A673 (cell line): ENCODE data around the gene PREX1. TPM values are rescaled to one million over a fixed set of nuclear protein-coding genes. Genes with fewer than 3 reads are reported as not detected.

Experiments used
- BruUV-seq: library from RNA; stranded (reverse); fragments of 400-500 nt; replicated peaks from 2 replicates; lab custom pipeline; 2021; lab: Mats Ljungman, UMichigan
- CTCF ChIA-PET: fragments of 300-600 bp; sonication (Branson Sonifier 250); formaldehyde crosslinking; loops from one replicate; lab custom pipeline; 2022; ENCODE audit warnings: antibody characterized with exemption; lab: Charles Lee
- POLR2A ChIA-PET: fragments of 300-600 bp; sonication (Branson Sonifier 250); formaldehyde crosslinking; loops from one replicate; lab custom pipeline; 2022; ENCODE audit warnings: antibody characterized with exemption; ENCODE audit not compliant: low non-redundant PET; lab: Charles Lee
- DNase-seq: peaks from one replicate; pipeline ENCODE4 v3.0.0-alpha.2; 2015; ENCODE audit warnings: low spot score
- H3K27ac ChIP-seq: fragments of 200-600 bp; sonication (generic); 2 replicates; pipeline ENCODE4 v1.5.1; 2016; ENCODE audit warnings: mixed run types, low read depth, mild to moderate bottlenecking, mixed read lengths, antibody characterized with exemption, low read length; ENCODE audit not compliant: poor library complexity, severe bottlenecking
- H3K27me3 ChIP-seq: fragments of 200-600 bp; sonication (generic); replicated peaks from 2 replicates; pipeline ENCODE4 v1.6.1; 2017; ENCODE audit warnings: mixed run types, low read depth, mild to moderate bottlenecking, mixed read lengths, antibody characterized with exemption, low read length; ENCODE audit not compliant: insufficient read depth, poor library complexity
- H3K36me3 ChIP-seq: fragments of 200-600 bp; sonication (generic); 2 replicates; pipeline ENCODE4 v1.6.1; 2016; ENCODE audit warnings: mixed run types, mild to moderate bottlenecking, mixed read lengths, antibody characterized with exemption, low read length; ENCODE audit not compliant: insufficient read depth, poor library complexity, severe bottlenecking
- H3K4me1 ChIP-seq: fragments of 200-600 bp; sonication (generic); 2 replicates; pipeline ENCODE4 v1.6.1; 2017; ENCODE audit warnings: mixed run types, mild to moderate bottlenecking, mixed read lengths, antibody characterized with exemption, low read length; ENCODE audit not compliant: insufficient read depth, poor library complexity, severe bottlenecking
- H3K4me3 ChIP-seq: fragments of 200-600 bp; sonication (generic); 2 replicates; pipeline ENCODE4 v1.5.1; 2016; ENCODE audit warnings: low read depth, mixed run types, mild to moderate bottlenecking, mixed read lengths, low read length; ENCODE audit not compliant: poor library complexity, severe bottlenecking
- H3K9me3 ChIP-seq: fragments of 200-600 bp; sonication (generic); 2 replicates; pipeline ENCODE4 v1.6.1; 2016; ENCODE audit warnings: mixed run types, low read depth, mild to moderate bottlenecking, mixed read lengths, antibody characterized with exemption, low read length; ENCODE audit not compliant: poor library complexity, severe bottlenecking
- CTCF ChIP-seq: fragments of 300-800, 200-600 bp; sonication (generic); conservative IDR thresholded peaks from 2 replicates; pipeline ENCODE4 v1.5.1; 2017; ENCODE audit warnings: low read depth, mild to moderate bottlenecking, antibody characterized with exemption, low read length, moderate library complexity, mixed read lengths
- EZH2 ChIP-seq: fragments of 200-600 bp; sonication (generic); IDR thresholded peaks from 2 replicates; pipeline ENCODE4 v1.6.1; 2017; ENCODE audit warnings: borderline replicate concordance, low read depth, mild to moderate bottlenecking, mixed read lengths, antibody characterized with exemption, low read length; ENCODE audit not compliant: poor library complexity, severe bottlenecking
- intact Hi-C: fragments of 100-400 bp; cut with micrococcal nuclease; formaldehyde crosslinking; loops from one replicate; pipeline ENCODE4 v1.10.0; 2022; ENCODE audit not compliant: unreplicated experiment
- total RNA-seq: library from RNA; stranded (reverse); gene quantifications from 2 replicates; pipeline ENCODE4 v1.2.3, GENCODE V29; 2021

The PREX1 gene
- total RNA-seq, 1 experiment from 2014 or later: 145 TPM

- CTCF ChIA-PET: no interaction called here
- Histone ChIP-seq H3K27ac (peak overlapping the region; percentile 66), H3K9me3 (no peaks in the 10 kb centered on the region), H3K4me1 (peaks cover 57% of the 10 kb centered on the region), H3K36me3 (peaks cover 84% of the 10 kb centered on the region), H3K4me3 (no peak overlapping the region), H3K27me3 (no peaks in the 10 kb centered on the region)
- POLR2A ChIA-PET: no interaction called here
- DNase-seq: no peak
- TF ChIP-seq EZH2: no peak
- TF ChIP-seq CTCF: no peak
- no TSS peak for BruUV-seq
- intact Hi-C loops: no loop called here
Measured at GRCh38 chr20:48706710-48707365, 121.0 kb downstream of the PREX1 start.

- Histone ChIP-seq H3K36me3 (peaks cover 91% of the 10 kb centered on the region), H3K27ac (peak overlapping the region; percentile 66), H3K27me3 (no peaks in the 10 kb centered on the region), H3K9me3 (no peaks in the 10 kb centered on the region), H3K4me3 (no peak overlapping the region), H3K4me1 (peaks cover 57% of the 10 kb centered on the region)
- POLR2A ChIA-PET: no interaction called here
- no TSS peak for BruUV-seq
- TF ChIP-seq EZH2: no peak
- CTCF ChIA-PET: no interaction called here
- intact Hi-C loops: no loop called here
- DNase-seq: no peak
Measured at GRCh38 chr20:48706116-48706656, 121.6 kb downstream of the PREX1 start.

- intact Hi-C loops: no loop called here
- no peak for TF ChIP-seq EZH2
- TF ChIP-seq CTCF: no peak
- Histone ChIP-seq H3K4me3 (no peak overlapping the region), H3K27me3 (no peaks in the 10 kb centered on the region), H3K27ac (peak overlapping the region; percentile 66), H3K36me3 (peaks cover 93% of the 10 kb centered on the region), H3K4me1 (peaks cover 57% of the 10 kb centered on the region), H3K9me3 (no peaks in the 10 kb centered on the region)
- no TSS peak for BruUV-seq
- no peak for DNase-seq
- ChIA-PET CTCF (no interaction called here), POLR2A (no interaction called here)
Measured at GRCh38 chr20:48705240-48706115, 122.3 kb downstream of the PREX1 start.
